HG03095 (cell line): Measurements from ENCODE around the gene FYN.

Experiments used
- ATAC-seq: cut with Tn5 transposase; IDR thresholded peaks from one replicate; pipeline ENCODE4 v1.9.1; 2021; ENCODE audit warnings: moderate library complexity; ENCODE audit not compliant: unreplicated experiment

FYN gene

GRCh38 chr6:111614833-111615582, 258.2 kb downstream of the FYN start:
- ATAC-seq = no peak

- ATAC-seq = no peak
These were observed 260.9 kb downstream of the FYN start for GRCh38 chr6:111612379-111612778.

- no peak for ATAC-seq
These were observed 262.6 kb downstream of the FYN start for GRCh38 chr6:111610548-111611172.
